Tibial artery (tissue), 4 donors: ENCODE measurements around the gene PLBD2.

Experiments
- DNase-seq, 2 donors: peaks; one replicate each; pipeline ENCODE4 v3.0.0-alpha.2; 2019
- H3K27ac ChIP-seq, 2 donors: fragments of 200-600 bp; sonication (generic) in 1 of 2; 1 replicate in 1 of 2; 2 replicates in 1 of 2; pipeline ENCODE4 v1.5.1; 2018 to 2019; ENCODE audit warnings: mild to moderate bottlenecking in 1 of 2
- H3K27me3 ChIP-seq, 2 donors: fragments of 200-600 bp; sonication (generic) in 1 of 2; one replicate each; pipeline versions ENCODE4 v1.5.1 to v1.6.0; 2016 to 2019
- H3K36me3 ChIP-seq, 3 donors: fragments of 200-600 bp; sonication (generic) in 2 of 3; one replicate each; pipeline ENCODE4 v1.5.1; 2016 to 2019; ENCODE audit warnings: mild to moderate bottlenecking in 2 of 3
- H3K4me1 ChIP-seq, 4 donors: fragments of 200-600 bp; sonication (generic) in 2 of 4; 1 replicate in 3 of 4; 2 replicates in 1 of 4; pipeline ENCODE4 v1.5.1; 2016 to 2019
- H3K4me3 ChIP-seq, 2 donors: fragments of 200-600 bp; sonication (generic) in 1 of 2; 1 replicate in 1 of 2; 2 replicates in 1 of 2; pipeline ENCODE4 v1.5.1; 2018 to 2019; ENCODE audit warnings: mild to moderate bottlenecking in 2 of 2
- H3K9me3 ChIP-seq, 3 donors: fragments of 200-600 bp; sonication (generic) in 1 of 3; one replicate each; pipeline ENCODE4 v1.5.1; 2016 to 2019
- CTCF ChIP-seq, 2 experiments: fragments of 200-600 bp in 1 of 2; fragments of 450-650 bp in 1 of 2; IDR thresholded peaks; one replicate each; pipeline ENCODE4 v1.5.1; 2017 to 2019; ENCODE audit warnings: antibody characterized with exemption in 2 of 2, mild to moderate bottlenecking in 1 of 2, moderate library complexity in 1 of 2
- intact Hi-C: fragments of 100-400 bp; cut with DNase I; formaldehyde crosslinking; loops from one replicate; pipeline ENCODE4 v1.15.0; 2023; ENCODE audit warnings: low total_unique reads

Gene PLBD2

GRCh38 chr12:113407931-113408600 lies 49.7 kb downstream of the PLBD2 start:
- peaks cover 0 to 3% (median 0%) of the 10 kb centered on the region in 4 donors for H3K4me1 ChIP-seq
- no peaks in the 10 kb centered on the region for H3K9me3 ChIP-seq
- DNase-seq = no peak
- no peak overlapping the region for H3K4me3 ChIP-seq
- no peak for TF ChIP-seq CTCF (IDR thresholded peaks at IDR 0.05)
- no peak overlapping the region for H3K27ac ChIP-seq
- no peaks in the 10 kb centered on the region for H3K36me3 ChIP-seq
- intact Hi-C loops = no loop called here
- H3K27me3 ChIP-seq = peaks cover 0 to 28% of the 10 kb centered on the region in 2 donors

GRCh38 chr12:113408756-113409298 lies 50.4 kb downstream of the PLBD2 start:
- Histone ChIP-seq H3K27me3 (peaks cover 0 to 21% of the 10 kb centered on the region in 2 donors), H3K27ac (no peak overlapping the region), H3K36me3 (no peaks in the 10 kb centered on the region), H3K4me1 (peaks cover 0 to 3% (median 0%) of the 10 kb centered on the region in 4 donors), H3K4me3 (no peak overlapping the region), H3K9me3 (no peaks in the 10 kb centered on the region)
- DNase-seq = no peak
- intact Hi-C loops = no loop called here
- no peak for TF ChIP-seq CTCF (IDR thresholded peaks at IDR 0.05)

- Histone ChIP-seq H3K27me3 (peaks cover 0 to 23% of the 10 kb centered on the region in 2 donors), H3K27ac (no peak overlapping the region), H3K4me3 (no peak overlapping the region), H3K4me1 (no peaks in the 10 kb centered on the region), H3K9me3 (no peaks in the 10 kb centered on the region), H3K36me3 (no peaks in the 10 kb centered on the region)
- no peak for DNase-seq
- TF ChIP-seq CTCF (IDR thresholded peaks at IDR 0.05) = no peak
- intact Hi-C loops = no loop called here
Measured at GRCh38 chr12:113409462-113410124, 51.2 kb downstream of the PLBD2 start.

- Histone ChIP-seq H3K36me3 (no peaks in the 10 kb centered on the region), H3K27ac (no peak overlapping the region), H3K4me1 (no peaks in the 10 kb centered on the region), H3K9me3 (no peaks in the 10 kb centered on the region), H3K27me3 (peaks cover 0 to 25% of the 10 kb centered on the region in 2 donors), H3K4me3 (no peak overlapping the region)
- peak in 1 of 2 donors; percentile 27 for DNase-seq
- intact Hi-C loops = no loop called here
- TF ChIP-seq CTCF (IDR thresholded peaks at IDR 0.05) = no peak
Measured at GRCh38 chr12:113413488-113413939, 55.1 kb downstream of the PLBD2 start.

GRCh38 chr12:113414519-113415038 lies 56.2 kb downstream of the PLBD2 start:
- H3K9me3 ChIP-seq = no peaks in the 10 kb centered on the region
- no peaks in the 10 kb centered on the region for H3K36me3 ChIP-seq
- TF ChIP-seq CTCF (IDR thresholded peaks at IDR 0.05) = no peak
- peaks cover 0 to 25% of the 10 kb centered on the region in 2 donors for H3K27me3 ChIP-seq
- intact Hi-C loops = no loop called here
- no peak overlapping the region for H3K27ac ChIP-seq
- peak in 1 of 2 donors; percentile 41 for DNase-seq
- no peak overlapping the region for H3K4me3 ChIP-seq
- H3K4me1 ChIP-seq = no peaks in the 10 kb centered on the region
